Stimulated activated memory B cell treated with anti-CD40 and anti-IgM and Interleukin-4, amounts not matched to agents 10 μg/mL and 1 μg/mL and 100 μg/mL, for 72 hours (primary cell): ENCODE results near the gene MUC6.
"Not testable (repeated sequence)": the region's sequence is repeated elsewhere in the genome, so short reads cannot be mapped to it uniquely, and the experiment has no call there.

Experiments used
- ATAC-seq: fragments of 150-1000 bp; cut with Tn5 transposase; 2 replicates; pipeline ENCODE4 v1.10.0; 2021
- H3K27ac Mint-ChIP-seq: one replicate; pipeline ENCODE4 v1.8.0; 2022; ENCODE audit warnings: mild to moderate bottlenecking, mixed read lengths
- H3K27me3 Mint-ChIP-seq: one replicate; pipeline ENCODE4 v1.8.0; 2022; ENCODE audit warnings: mixed read lengths
- H3K36me3 Mint-ChIP-seq: one replicate; pipeline ENCODE4 v1.8.0; 2022; ENCODE audit warnings: mixed read lengths
- H3K4me1 Mint-ChIP-seq: one replicate; pipeline ENCODE4 v1.8.0; 2022; ENCODE audit warnings: mixed read lengths
- H3K4me3 Mint-ChIP-seq: one replicate; pipeline ENCODE4 v1.8.0; 2022; ENCODE audit warnings: mild to moderate bottlenecking, moderate library complexity, mixed read lengths
- H3K9me3 Mint-ChIP-seq: one replicate; pipeline ENCODE4 v1.8.0; 2022; ENCODE audit warnings: mixed read lengths

The MUC6 gene

DNA sequence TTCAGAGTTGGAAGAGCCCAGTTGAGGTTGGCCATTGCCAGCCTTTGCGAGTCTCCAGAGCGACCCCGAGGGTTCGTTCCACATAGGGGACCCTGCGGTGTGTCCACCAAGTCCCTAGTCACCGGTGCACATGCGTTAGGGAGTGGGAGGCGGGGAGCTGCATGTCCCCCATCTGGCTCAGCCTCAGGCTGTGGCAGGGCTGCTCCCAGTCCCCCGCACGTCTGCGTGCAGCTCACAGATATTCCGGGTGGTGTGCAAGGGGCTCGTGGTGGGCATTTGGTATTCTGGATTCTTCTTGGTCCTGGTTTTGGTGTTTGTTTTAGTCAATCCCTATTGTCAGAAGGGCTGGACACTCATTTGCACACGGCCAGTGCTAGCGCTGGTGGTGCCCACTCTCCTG, 48.8 kb downstream of the MUC6 start:
- Mint-ChIP-seq H3K9me3 (no peaks in the 10 kb centered on the region), H3K4me1 (peaks cover 15% of the 10 kb centered on the region), H3K4me3 (no peak overlapping the region), H3K27ac (no peak overlapping the region), H3K27me3 (no peaks in the 10 kb centered on the region), H3K36me3 (peaks cover 75% of the 10 kb centered on the region)
- ATAC-seq = no peak

DNA sequence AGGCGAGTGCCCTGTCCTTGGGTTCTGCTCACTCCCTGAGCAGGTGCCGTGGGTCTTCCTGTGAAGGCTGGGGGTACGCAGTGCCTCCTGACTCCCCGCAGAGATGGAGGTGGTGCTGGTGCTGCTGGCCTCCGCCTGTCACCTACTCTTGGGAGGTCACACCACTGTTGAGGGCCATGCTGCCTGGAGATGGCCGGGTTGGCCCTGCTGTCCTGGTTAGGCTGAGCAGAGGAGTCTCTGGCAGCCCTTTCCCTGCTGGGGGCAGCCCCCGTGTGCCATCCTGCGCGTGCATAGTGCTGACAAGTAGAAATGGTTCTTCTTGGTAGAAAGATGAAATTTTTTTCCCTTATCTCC, 49.6 kb downstream of the MUC6 start:
- H3K4me1 Mint-ChIP-seq = peaks cover 11% of the 10 kb centered on the region
- no peak overlapping the region for H3K27ac Mint-ChIP-seq
- no peaks in the 10 kb centered on the region for H3K9me3 Mint-ChIP-seq
- H3K4me3 Mint-ChIP-seq = no peak overlapping the region
- H3K27me3 Mint-ChIP-seq = no peaks in the 10 kb centered on the region
- H3K36me3 Mint-ChIP-seq = peaks cover 74% of the 10 kb centered on the region
- ATAC-seq = no peak

DNA sequence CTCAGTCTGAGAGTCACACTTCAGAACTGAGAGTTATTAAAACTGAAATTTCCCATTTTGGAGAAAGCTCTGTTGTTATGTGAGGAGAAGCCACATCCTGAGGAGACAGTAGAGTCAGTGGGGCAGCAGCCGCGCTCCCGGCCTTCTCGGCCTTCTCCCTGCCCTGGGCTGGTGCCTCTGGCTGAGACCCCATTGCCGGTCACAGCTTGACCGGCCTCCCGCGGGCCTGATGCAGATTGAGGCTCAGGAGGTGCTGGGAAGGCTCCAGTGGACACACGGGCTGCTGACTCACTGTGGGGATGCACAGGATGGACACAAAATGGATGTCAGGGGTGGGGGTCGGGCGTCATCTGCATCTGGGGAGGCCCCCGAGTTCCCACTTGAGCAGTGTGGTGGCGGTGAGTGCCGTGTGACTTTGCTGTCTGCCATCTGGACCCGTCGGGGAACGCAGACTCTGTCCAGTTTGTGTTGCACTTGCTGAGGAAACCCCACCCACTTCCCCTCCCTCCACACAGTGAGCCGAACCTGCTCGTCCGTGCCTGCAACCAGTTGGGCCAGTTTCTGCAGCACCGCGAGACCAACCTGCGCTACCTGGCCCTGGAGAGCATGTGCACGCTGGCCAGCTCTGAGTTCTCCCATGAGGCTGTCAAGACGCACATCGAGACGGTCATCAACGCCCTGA, 50.1 kb downstream of the MUC6 start:
- no peak overlapping the region for H3K4me3 Mint-ChIP-seq
- H3K27me3 Mint-ChIP-seq = no peaks in the 10 kb centered on the region
- no peak for ATAC-seq
- H3K27ac Mint-ChIP-seq = no peak overlapping the region
- H3K4me1 Mint-ChIP-seq = peaks cover 6% of the 10 kb centered on the region
- H3K36me3 Mint-ChIP-seq = peaks cover 69% of the 10 kb centered on the region
- no peaks in the 10 kb centered on the region for H3K9me3 Mint-ChIP-seq

DNA sequence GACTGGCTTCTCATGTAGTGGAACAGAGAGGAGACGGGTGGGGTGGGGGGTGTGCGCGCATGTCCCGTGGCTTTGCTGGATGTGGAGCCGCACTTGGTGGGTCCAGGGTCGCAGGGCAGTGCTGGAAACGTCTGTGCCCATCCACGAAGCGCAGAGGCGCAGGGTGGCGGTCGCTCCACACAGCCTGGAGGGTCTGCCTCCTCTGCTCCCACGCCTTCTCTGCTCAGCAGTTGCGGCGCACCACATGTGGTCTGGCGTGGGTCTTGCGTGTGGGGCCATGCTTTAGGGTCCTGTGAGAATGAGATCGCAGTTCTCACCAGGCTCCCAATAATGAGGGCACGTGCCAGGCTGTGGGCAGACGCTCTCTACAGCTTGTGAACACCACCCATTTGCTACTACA, 50.7 kb downstream of the MUC6 start:
- ATAC-seq = no peak
- H3K27me3 Mint-ChIP-seq = no peaks in the 10 kb centered on the region
- H3K4me1 Mint-ChIP-seq = peaks cover under 1% of the 10 kb centered on the region
- H3K9me3 Mint-ChIP-seq = no peaks in the 10 kb centered on the region
- no peak overlapping the region for H3K27ac Mint-ChIP-seq
- H3K36me3 Mint-ChIP-seq = peaks cover 63% of the 10 kb centered on the region
- no peak overlapping the region for H3K4me3 Mint-ChIP-seq

DNA sequence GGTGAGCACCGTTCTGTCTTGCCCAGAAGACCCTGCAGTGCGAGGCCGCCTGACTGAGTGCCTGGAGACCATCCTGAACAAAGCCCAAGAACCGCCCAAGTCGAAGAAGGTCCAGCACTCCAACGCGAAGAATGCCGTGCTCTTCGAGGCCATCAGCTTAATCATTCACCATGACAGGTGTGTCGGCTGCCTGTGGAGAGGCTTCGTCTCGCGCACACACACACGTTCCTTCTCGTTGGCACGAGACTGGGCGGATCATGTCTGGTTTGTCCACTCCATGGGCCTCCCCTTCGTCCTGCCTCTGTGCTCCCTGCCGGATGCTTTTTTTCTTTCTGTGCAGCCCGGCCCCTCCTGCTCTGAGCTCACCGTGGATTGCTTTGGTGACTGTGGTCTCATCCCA, 51.1 kb downstream of the MUC6 start:
- no peak overlapping the region for H3K4me3 Mint-ChIP-seq
- H3K9me3 Mint-ChIP-seq = no peaks in the 10 kb centered on the region
- no peak for ATAC-seq
- no peaks in the 10 kb centered on the region for H3K4me1 Mint-ChIP-seq
- no peaks in the 10 kb centered on the region for H3K27me3 Mint-ChIP-seq
- peaks cover 62% of the 10 kb centered on the region for H3K36me3 Mint-ChIP-seq
- no peak overlapping the region for H3K27ac Mint-ChIP-seq

DNA sequence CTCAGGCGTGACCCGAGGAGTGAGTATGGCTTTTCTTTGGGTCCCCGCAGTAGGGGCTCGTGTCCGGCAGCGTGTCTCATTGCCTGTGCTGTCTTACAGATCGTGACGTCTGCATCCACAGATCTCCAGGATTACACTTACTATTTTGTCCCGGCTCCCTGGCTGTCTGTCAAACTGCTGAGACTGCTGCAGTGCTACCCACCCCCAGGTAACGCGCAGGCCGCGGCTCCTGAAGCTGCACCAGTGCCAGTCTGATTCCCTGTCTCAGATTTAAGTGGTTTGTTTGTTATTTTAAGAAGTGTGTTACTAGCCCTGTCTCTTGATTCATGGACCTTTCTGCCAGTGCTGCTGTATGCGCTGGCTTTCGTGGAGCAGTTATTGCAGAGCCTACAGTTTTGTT, 52.0 kb downstream of the MUC6 start:
- H3K36me3 Mint-ChIP-seq = peaks cover 60% of the 10 kb centered on the region
- ATAC-seq = no peak
- H3K4me3 Mint-ChIP-seq = no peak overlapping the region
- H3K27ac Mint-ChIP-seq = no peak overlapping the region
- H3K27me3 Mint-ChIP-seq = no peaks in the 10 kb centered on the region
- no peaks in the 10 kb centered on the region for H3K9me3 Mint-ChIP-seq
- H3K4me1 Mint-ChIP-seq = no peaks in the 10 kb centered on the region

DNA sequence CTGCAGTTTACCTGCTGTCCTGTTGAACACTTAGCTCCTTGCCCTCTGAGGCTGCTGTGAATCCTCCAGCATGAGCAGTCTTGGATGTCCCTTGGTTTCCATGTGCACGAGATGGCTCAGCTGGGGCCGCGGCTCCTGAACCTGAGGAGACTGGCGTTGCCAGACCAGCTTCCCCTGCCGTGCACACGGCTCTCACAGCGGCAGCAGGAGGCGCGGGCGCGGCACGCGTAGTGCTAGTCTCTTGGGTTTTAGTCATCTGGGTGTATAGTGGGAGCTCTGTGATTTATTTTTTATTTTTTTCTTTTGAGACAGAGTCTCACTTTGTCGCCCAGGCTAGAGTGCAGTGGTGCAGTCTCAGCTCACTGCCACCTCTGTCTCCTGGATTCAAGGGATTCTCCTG, 54.8 kb downstream of the MUC6 start:
- no peak overlapping the region for H3K4me3 Mint-ChIP-seq
- ATAC-seq = no peak
- peaks cover 50% of the 10 kb centered on the region for H3K36me3 Mint-ChIP-seq
- H3K4me1 Mint-ChIP-seq = no peaks in the 10 kb centered on the region
- H3K27ac Mint-ChIP-seq = no peak overlapping the region
- H3K9me3 Mint-ChIP-seq = no peaks in the 10 kb centered on the region
- no peaks in the 10 kb centered on the region for H3K27me3 Mint-ChIP-seq

DNA sequence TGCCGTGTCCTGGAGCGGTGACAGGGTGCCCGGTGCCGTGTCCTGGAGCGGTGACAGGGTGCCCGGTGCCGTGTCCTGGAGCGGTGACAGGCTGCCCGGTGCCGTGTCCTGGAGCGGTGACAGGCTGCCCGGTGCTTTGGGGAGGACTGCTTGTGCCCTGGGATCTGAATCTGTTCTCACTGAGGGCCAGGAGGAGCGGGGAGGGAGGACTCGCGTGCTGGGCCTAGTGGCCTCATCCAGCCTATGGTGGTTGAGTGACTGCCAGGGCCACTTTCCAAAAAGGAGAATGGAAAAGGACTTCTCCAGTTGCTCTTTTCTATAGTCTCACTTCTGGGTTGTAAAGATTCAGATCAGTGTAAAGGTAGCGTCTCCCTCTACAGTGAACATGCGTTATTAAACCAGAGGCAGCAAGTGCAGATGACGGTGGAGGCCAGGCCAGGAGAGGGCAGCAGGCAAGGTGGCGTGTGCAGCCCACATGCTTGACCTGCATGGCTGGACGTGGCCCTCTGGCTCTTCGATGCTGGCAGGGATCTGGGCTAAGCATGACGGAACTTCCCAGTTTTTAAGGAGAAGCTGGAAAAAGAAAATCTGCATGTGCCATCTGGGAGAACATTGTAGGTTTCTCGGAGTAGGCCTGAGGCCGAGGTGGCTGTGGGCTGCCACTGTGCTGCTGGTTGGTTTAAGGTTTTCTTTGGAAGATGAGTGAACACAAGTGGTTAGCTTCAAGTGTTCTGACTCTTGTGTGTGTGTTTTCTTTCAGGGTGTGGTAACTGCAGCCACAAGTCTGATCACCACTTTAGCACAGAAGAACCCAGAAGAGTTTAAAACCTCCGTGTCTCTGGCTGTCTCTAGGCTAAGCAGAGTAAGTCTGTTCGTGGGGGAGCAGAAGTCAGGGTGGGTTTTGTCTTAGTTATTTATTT, 55.8 kb downstream of the MUC6 start:
- no peak for ATAC-seq
- no peak overlapping the region for H3K27ac Mint-ChIP-seq
- no peaks in the 10 kb centered on the region for H3K27me3 Mint-ChIP-seq
- no peak overlapping the region for H3K4me3 Mint-ChIP-seq
- peaks cover 44% of the 10 kb centered on the region for H3K36me3 Mint-ChIP-seq
- H3K4me1 Mint-ChIP-seq = no peaks in the 10 kb centered on the region
- H3K9me3 Mint-ChIP-seq = no peaks in the 10 kb centered on the region

DNA sequence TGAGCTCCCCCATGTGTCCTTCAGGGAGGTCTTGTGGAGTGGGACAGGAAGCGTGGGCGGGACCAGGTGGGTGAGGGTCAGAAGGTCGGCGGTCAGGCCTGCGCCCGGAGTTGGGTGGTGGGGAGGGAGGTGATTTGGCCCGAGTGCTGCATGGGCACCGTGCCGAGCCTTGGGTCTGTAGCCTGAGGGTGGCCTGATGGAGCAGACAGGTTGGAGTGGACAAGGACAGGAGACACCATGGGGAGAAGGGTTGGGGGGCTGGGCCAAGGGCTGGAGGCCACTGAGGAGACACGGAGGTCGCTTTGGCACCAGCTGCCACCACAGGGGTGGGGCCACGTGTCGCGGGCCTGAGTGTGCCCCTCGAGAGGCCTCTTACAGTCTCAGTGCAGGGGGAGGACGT, 57.7 kb downstream of the MUC6 start:
- Mint-ChIP-seq H3K9me3 (no peaks in the 10 kb centered on the region), H3K27ac (no peak overlapping the region), H3K36me3 (peaks cover 43% of the 10 kb centered on the region), H3K4me3 (no peak overlapping the region), H3K27me3 (no peaks in the 10 kb centered on the region), H3K4me1 (no peaks in the 10 kb centered on the region)
- ATAC-seq = peak; percentile 31

DNA sequence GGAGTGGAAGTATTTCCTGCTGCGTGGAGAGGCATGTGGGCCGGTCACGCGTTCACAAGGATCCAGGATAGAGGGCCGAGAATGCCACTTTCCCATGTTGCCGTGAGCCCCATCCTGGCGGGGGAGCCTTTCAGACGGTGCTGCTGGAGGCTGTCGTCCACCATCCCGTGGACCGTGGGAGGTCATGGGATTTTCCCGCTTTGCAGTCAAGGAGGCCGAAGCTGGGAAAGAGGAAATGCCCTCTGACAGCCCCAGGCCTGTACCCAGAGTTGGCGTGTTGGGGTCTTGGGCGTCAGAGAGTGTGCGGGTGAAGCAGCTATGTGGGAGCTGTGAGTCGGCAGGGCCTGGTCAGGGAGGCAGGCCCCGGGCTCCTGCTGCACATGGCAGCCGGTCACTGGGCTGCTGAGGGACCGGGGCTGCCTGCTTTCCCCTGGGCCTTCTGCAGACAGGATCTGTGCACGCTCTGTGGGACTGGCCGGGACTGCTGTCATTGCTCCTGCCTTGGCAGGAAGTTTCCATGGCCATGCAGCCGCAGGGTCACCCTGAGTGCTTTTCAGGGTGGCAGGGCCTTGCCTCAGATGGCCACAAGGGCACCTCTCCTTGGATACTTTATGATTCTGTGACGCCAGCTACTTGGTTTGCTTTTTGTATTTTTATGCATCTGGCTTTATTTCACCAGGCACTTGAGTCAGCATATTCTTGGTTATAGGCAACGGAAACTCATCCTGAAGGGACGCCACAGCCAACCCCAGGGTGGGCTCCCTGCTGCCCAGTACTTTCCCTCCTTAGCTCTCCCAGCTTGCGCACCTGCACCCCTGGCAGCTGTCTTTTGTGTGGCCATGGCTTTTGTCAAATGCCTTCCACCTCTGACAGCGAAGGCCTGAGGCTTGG, 58.4 kb downstream of the MUC6 start:
- no peaks in the 10 kb centered on the region for H3K4me1 Mint-ChIP-seq
- peaks cover 47% of the 10 kb centered on the region for H3K36me3 Mint-ChIP-seq
- no peak overlapping the region for H3K27ac Mint-ChIP-seq
- no peaks in the 10 kb centered on the region for H3K27me3 Mint-ChIP-seq
- H3K9me3 Mint-ChIP-seq = no peaks in the 10 kb centered on the region
- no peak for ATAC-seq
- no peak overlapping the region for H3K4me3 Mint-ChIP-seq

DNA sequence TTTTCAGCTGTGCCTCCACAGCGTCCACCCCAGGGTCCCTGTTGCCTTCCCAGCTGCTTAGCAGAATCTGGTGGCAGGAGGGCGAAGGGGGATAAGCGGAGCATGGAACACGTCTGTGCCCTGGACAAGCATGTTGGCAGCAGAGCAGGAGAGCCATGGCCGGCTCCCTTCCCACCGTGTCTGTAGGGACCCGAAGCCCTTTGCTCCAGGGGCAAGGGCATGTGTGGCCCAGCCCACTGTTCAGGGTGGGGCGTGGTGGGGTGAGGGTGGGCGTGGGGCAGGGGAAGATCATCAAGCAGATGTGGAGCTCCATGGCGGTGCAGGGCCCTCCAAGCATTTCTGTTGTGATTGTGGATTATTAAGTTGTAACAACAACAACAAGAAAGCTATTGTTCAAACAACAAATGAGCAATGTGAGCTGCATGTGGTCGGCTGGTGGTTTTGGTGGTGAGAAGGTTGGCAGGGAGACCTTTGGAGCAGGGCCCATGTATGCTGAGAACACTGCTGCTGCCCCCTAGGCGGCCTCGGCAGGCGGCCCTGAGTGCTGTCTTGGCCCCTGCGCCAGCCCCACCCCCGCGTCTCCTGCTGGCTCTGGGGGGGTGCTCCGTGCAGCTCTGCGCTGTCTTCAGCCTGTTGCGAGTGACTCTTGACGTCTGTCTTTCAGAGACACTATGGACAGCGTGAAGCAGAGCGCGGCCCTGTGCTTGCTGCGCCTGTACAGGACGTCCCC, 59.9 kb downstream of the MUC6 start:
- peaks cover 55% of the 10 kb centered on the region for H3K36me3 Mint-ChIP-seq
- ATAC-seq = no peak
- H3K27me3 Mint-ChIP-seq = no peaks in the 10 kb centered on the region
- no peaks in the 10 kb centered on the region for H3K4me1 Mint-ChIP-seq
- H3K27ac Mint-ChIP-seq = no peak overlapping the region
- H3K9me3 Mint-ChIP-seq = no peaks in the 10 kb centered on the region
- H3K4me3 Mint-ChIP-seq = no peak overlapping the region

DNA sequence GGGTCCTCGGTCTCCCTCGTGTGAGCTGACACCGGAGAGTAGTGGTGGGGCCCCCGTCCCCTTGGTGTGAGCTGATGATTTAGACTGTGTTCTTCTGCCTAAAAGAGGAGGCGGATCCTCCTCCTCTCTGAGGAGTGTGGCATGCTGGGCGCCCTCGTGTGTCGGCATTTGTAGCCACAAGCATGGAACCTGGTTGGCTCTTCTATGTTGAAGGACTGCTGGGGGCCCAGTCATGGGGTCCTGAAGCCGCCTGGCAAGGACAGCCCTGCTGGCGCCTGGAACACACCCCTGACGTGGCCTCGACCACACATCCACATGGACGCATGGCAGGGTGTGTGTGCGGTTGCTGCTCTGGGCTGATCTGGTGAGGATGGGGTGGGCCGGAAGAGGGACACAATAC, 60.7 kb downstream of the MUC6 start:
- Mint-ChIP-seq H3K9me3 (no peaks in the 10 kb centered on the region), H3K27me3 (no peaks in the 10 kb centered on the region), H3K36me3 (peaks cover 61% of the 10 kb centered on the region), H3K4me3 (no peak overlapping the region), H3K27ac (no peak overlapping the region), H3K4me1 (peaks cover 6% of the 10 kb centered on the region)
- ATAC-seq = no peak

DNA sequence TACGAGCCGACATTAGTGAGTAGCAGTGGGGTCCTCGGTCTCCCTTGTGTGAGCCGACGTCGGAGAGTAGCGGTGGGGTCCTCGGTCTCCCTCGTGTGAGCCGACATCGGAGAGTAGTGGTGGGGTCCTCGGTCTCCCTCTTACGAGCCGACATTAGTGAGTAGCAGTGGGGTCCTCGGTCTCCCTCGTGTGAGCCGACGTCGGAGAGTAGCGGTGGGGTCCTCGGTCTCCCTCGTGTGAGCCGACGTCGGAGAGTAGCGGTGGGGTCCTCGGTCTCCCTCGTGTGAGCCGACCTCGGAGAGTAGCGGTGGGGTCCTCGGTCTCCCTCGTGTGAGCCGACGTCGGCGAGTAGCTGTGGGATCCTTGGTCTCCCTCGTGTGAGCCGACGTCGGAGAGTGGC, 61.1 kb downstream of the MUC6 start:
- not testable (repeated sequence) for ATAC-seq, H3K27ac Mint-ChIP-seq, H3K27me3 Mint-ChIP-seq, H3K9me3 Mint-ChIP-seq, H3K4me1 Mint-ChIP-seq, H3K4me3 Mint-ChIP-seq
- peaks cover 65% of the 10 kb centered on the region for H3K36me3 Mint-ChIP-seq

DNA sequence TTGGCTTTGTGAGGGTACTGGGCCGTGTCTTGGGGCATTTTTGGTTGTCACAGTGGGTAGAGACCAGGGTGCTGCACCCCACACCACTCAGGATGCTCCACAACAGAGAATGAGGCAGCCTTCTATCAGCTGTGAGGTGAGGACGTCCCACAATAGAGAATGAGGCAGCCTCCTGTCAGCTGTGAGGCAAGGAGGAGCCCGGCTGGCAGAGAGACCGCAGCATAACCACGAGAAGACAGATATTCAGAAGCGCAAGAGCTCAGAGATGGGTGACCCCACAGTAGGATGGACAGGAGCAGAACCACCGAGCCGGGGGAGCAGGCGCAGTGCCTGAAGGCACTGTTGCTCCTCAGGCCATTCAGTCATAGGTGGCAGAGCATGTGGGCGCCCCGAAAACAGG, 63.3 kb downstream of the MUC6 start:
- ATAC-seq = no peak
- Mint-ChIP-seq H3K4me3 (no peak overlapping the region), H3K27me3 (no peaks in the 10 kb centered on the region), H3K4me1 (peaks cover 8% of the 10 kb centered on the region), H3K9me3 (no peaks in the 10 kb centered on the region), H3K36me3 (peaks cover 55% of the 10 kb centered on the region), H3K27ac (no peak overlapping the region)
